PC-3 (cell line): ENCODE measurements around the gene NLRP3. TPM values are rescaled to one million over a fixed set of nuclear protein-coding genes. Genes with fewer than 3 reads are reported as not detected.
A peak's percentile ranks its signal among the peaks of the same experiment; 100 is the strongest.

ENCODE experiments used
- ATAC-seq: fragments of 200-7000 bp; cut with Tn5 transposase; 2 replicates; pipeline ENCODE4 v1.9.1; 2020; ENCODE audit warnings: mild to moderate bottlenecking, moderate library complexity
- BruUV-seq: library from RNA; stranded (reverse); fragments of 400-500 nt; replicated peaks from 2 replicates; lab custom pipeline; 2021; lab: Mats Ljungman, UMichigan
- CTCF ChIA-PET: fragments of 300-600 bp; sonication (Branson Sonifier 250); formaldehyde crosslinking; loops from one replicate; lab custom pipeline; 2022; ENCODE audit warnings: antibody characterized with exemption; lab: Charles Lee
- POLR2A ChIA-PET: fragments of 300-600 bp; sonication (Branson Sonifier 250); formaldehyde crosslinking; loops from one replicate; lab custom pipeline; 2022; ENCODE audit warnings: antibody characterized with exemption; ENCODE audit not compliant: unreplicated experiment; lab: Charles Lee
- DNase-seq: peaks from one replicate; pipeline ENCODE4 v3.0.0-alpha.2; 2015
- H2AFZ ChIP-seq: fragments of 300-600 bp; sonication (generic); 2 replicates; pipeline ENCODE4 v1.6.0; 2016; ENCODE audit warnings: antibody characterized with exemption, low read length
- H3F3A ChIP-seq: fragments of 300-600 bp; sonication (generic); one replicate; pipeline ENCODE4 v1.6.0; 2017; ENCODE audit warnings: antibody characterized with exemption, low read length, control low read depth, mild to moderate bottlenecking; ENCODE audit not compliant: unreplicated experiment
- H3K27ac ChIP-seq: fragments of 300-600 bp; sonication (generic); 2 replicates; pipeline ENCODE4 v1.5.1; 2016; ENCODE audit warnings: mild to moderate bottlenecking, low read length
- H3K27me3 ChIP-seq: fragments of 300-600 bp; sonication (generic); 2 replicates; pipeline ENCODE4 v1.6.1; 2016; ENCODE audit warnings: low read length, mixed read lengths
- H3K36me3 ChIP-seq: fragments of 300-600 bp; sonication (generic); 2 replicates; pipeline ENCODE4 v1.6.1; 2016; ENCODE audit warnings: low read depth, mixed run types, low read length, mixed read lengths
- H3K4me1 ChIP-seq: fragments of 300-600 bp; sonication (generic); 2 replicates; pipeline ENCODE4 v1.5.1; 2016; ENCODE audit warnings: low read length; ENCODE audit not compliant: insufficient read depth
- H3K4me2 ChIP-seq: fragments of 300-600 bp; sonication (generic); 2 replicates; pipeline ENCODE4 v1.6.0; 2016; ENCODE audit warnings: low read length
- H3K4me3 ChIP-seq: fragments of 300-600 bp; sonication (generic); 2 replicates; pipeline ENCODE4 v1.5.1; 2016; ENCODE audit warnings: mild to moderate bottlenecking, low read length, mixed read lengths
- H3K79me2 ChIP-seq: fragments of 300-600 bp; sonication (generic); 2 replicates; pipeline ENCODE4 v1.6.1; 2017; ENCODE audit warnings: low read length, mixed read lengths
- H3K9ac ChIP-seq: fragments of 300-600 bp; sonication (generic); 2 replicates; pipeline ENCODE4 v1.6.0; 2016; ENCODE audit warnings: mild to moderate bottlenecking, low read length
- H3K9me2 ChIP-seq: fragments of 300-600 bp; sonication (generic); replicated peaks from 2 replicates; pipeline ENCODE4 v1.6.1; 2016; ENCODE audit warnings: mixed run types, low read length, mixed read lengths
- H3K9me3 ChIP-seq: fragments of 300-600 bp; sonication (generic); 2 replicates; pipeline ENCODE4 v1.6.1; 2016; ENCODE audit warnings: low read length, mixed read lengths
- H4K20me1 ChIP-seq: fragments of 300-600 bp; sonication (generic); 2 replicates; pipeline ENCODE4 v1.6.1; 2016; ENCODE audit warnings: low read length, mixed read lengths
- CTCF ChIP-seq: fragments of 300-600 bp; sonication (generic); conservative IDR thresholded peaks from 2 replicates; pipeline ENCODE4 v1.5.1; 2017; ENCODE audit warnings: antibody characterized with exemption, low read depth, mild to moderate bottlenecking, low read length
- EZH2 ChIP-seq: fragments of 300-600 bp; sonication (generic); IDR thresholded peaks from one replicate; pipeline ENCODE4 v1.6.1; 2017; ENCODE audit warnings: antibody characterized with exemption, mild to moderate bottlenecking, low read length; ENCODE audit not compliant: unreplicated experiment
- EZH2phosphoT487 ChIP-seq: fragments of 300-600 bp; sonication (generic); IDR thresholded peaks from 2 replicates; pipeline ENCODE4 v1.6.1; 2018; ENCODE audit warnings: mild to moderate bottlenecking, antibody characterized with exemption, low read length, borderline replicate concordance
- intact Hi-C: fragments of 100-400 bp; cut with micrococcal nuclease; formaldehyde crosslinking; loops from 2 replicates; pipeline ENCODE4 v1.9.0; 2023
- total RNA-seq: library from RNA; depleted of rRNA; stranded (reverse); fragments of >200 nt; gene quantifications from 2 replicates; pipeline ENCODE4 v1.2.3, GENCODE V29; 2014

Gene NLRP3
- total RNA-seq, 1 experiment from 2014 or later, result 0.40 TPM

DNA sequence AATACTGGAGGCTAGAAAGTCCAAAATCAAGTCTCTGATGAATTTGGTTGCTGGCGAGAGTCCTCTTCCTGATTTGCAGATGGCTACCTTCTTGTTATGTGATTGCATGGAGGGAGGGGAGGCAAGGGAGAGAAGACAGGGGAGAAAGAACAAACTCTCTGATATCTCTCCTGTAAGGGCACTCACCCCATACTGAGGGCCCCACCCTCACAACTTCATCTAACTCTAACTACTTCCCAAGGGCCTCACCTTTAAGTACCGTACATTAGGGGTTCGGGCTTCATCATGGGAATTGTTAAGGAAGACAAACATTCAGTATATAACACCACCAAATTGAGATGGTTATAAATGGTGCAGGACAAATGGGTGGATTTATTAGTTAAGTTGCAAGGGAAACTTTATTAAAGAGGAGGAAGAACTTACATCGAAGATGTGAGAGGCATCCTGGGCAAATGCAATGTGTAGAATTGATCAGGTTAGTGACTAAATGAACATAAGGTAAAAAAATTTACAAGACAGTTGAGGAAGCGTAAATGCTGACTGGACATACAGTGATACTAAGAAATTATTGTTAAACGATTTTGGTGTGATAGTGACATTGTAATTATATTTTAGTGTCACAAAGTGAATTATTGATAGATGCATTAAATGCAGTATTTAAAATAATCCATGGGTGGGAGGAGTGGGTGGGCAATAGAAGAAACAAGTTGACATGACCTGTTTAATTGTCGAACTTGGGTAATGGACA lies 31.4 kb downstream of the NLRP3 start:
- no peaks in the 10 kb centered on the region for H4K20me1 ChIP-seq
- peak overlapping the region; percentile 64 for H3K4me3 ChIP-seq
- DNase-seq (no peak), ATAC-seq (no peak)
- no peaks in the 10 kb centered on the region for H3K36me3 ChIP-seq
- H3K79me2 ChIP-seq, result no peaks in the 10 kb centered on the region
- ChIA-PET POLR2A (interaction anchor here (0.6 kb wide), 2 partner anchors 40 to 53 kb away, joined by 3 to 4 read pairs; no protein-coding TSS in a partner anchor), CTCF (no interaction called here)
- H3K9me2 ChIP-seq, result no peaks in the 10 kb centered on the region
- TF ChIP-seq EZH2 (no peak), CTCF (no peak), EZH2phosphoT487 (no peak)
- H3F3A ChIP-seq, result no peaks in the 10 kb centered on the region
- BruUV-seq, result TSS peak; percentile 90
- H3K27ac ChIP-seq, result no peak overlapping the region
- H3K9ac ChIP-seq, result peak overlapping the region; percentile 72
- H3K4me2 ChIP-seq, result peak overlapping the region; percentile 95
- intact Hi-C loops, result no loop called here
- peaks cover 16% of the 10 kb centered on the region; the same call in 1 of the 2 replicates for H3K27me3 ChIP-seq
- H3K4me1 ChIP-seq, result peaks cover 6% of the 10 kb centered on the region; the same call in 1 of the 2 replicates
- H3K9me3 ChIP-seq, result no peaks in the 10 kb centered on the region
- H2AFZ ChIP-seq, result peak overlapping the region; percentile 99

GRCh38 chr1:247448107-247448791 lies 32.3 kb downstream of the NLRP3 start:
- ATAC-seq (peak; percentile 85), DNase-seq (peak; percentile 71)
- Histone ChIP-seq H4K20me1 (no peaks in the 10 kb centered on the region), H3K36me3 (no peaks in the 10 kb centered on the region), H2AFZ (peak overlapping the region; percentile 99), H3K4me1 (peaks cover 6% of the 10 kb centered on the region; the same call in 1 of the 2 replicates), H3K9ac (peak overlapping the region; percentile 72), H3K79me2 (no peaks in the 10 kb centered on the region), H3K9me2 (no peaks in the 10 kb centered on the region), H3K9me3 (no peaks in the 10 kb centered on the region), H3K4me3 (peak overlapping the region; percentile 64), H3K4me2 (peak overlapping the region; percentile 95), H3K27ac (no peak overlapping the region), H3F3A (no peaks in the 10 kb centered on the region), H3K27me3 (peaks cover 20% of the 10 kb centered on the region)
- POLR2A ChIA-PET, result interaction anchor here (0.6 kb wide), 2 partner anchors 41 to 55 kb away, joined by 3 to 4 read pairs; no protein-coding TSS in a partner anchor
- 0 out of 2 replicates have a peak, but pooled peaks have one; percentile 39 for TF ChIP-seq CTCF
- TF ChIP-seq EZH2, result no peak
- no peak for TF ChIP-seq EZH2phosphoT487
- intact Hi-C loops, result loop anchor here (1.0 to 2.0 kb wide), 3 partner anchors 35 to 58 kb away; no protein-coding TSS in a partner anchor
- CTCF ChIA-PET, result interaction anchor here (0.6 to 1.3 kb wide), 2 partner anchors 47 to 58 kb away, joined by 5 to 7 read pairs; no protein-coding TSS in a partner anchor
- TSS peak; percentile 30 for BruUV-seq
